ENCODE data around the gene BEST4. TPM values are rescaled to one million over a fixed set of nuclear protein-coding genes. Genes with fewer than 3 reads are reported as not detected.
"Not testable (repeated sequence)": the region's sequence is repeated elsewhere in the genome, so short reads cannot be mapped to it uniquely, and the experiment has no call there.

The BEST4 gene
- polyA plus RNA-seq, 1 of the 3 experiments (the other 2 are of a cell fraction): 0.12 TPM

- peak overlapping the region; percentile 76 for H3K4me2 ChIP-seq
- 71% methylated on average over 8 of the region's 8 CpGs for WGBS (ENCODE audit: low lambda C conversion rate)
- H2AFZ ChIP-seq (ENCODE audit: low read depth): no peak overlapping the region
- ChIA-PET POLR2A (no interaction called here), CTCF (interaction anchor here (0.9 to 1.1 kb wide), 2 partner anchors 10 to 11 kb away, joined by 3 to 4 read pairs; partner anchors contain the start of gene PLK3)
- no peaks in the 10 kb centered on the region for H3K9me3 ChIP-seq
- H3K4me1 ChIP-seq (ENCODE audit: control insufficient read depth in 1 of 2, insufficient read depth in 2 of 2, low read depth in 1 of 2, low read length in 1 of 2): peaks cover 56 to 72% of the 10 kb centered on the region in 2 experiments; a peak in 3 of 4 replicates
- H3K27me3 ChIP-seq (ENCODE audit: insufficient read depth): no peaks in the 10 kb centered on the region
- H3K27ac ChIP-seq (ENCODE audit: low read depth in 2 of 2, low read length in 1 of 2): peak overlapping the region; percentile 71 to 100
- H3K4me3 ChIP-seq (ENCODE audit: low read depth in 2 of 2, low read length in 1 of 2): peak overlapping the region in 1 of 2 experiments; percentile 10; a peak in 1 of 4 replicates
- TF ChIP-seq ZBTB33 (IDR thresholded peaks at IDR 0.05; ENCODE audit: borderline replicate concordance, low read depth) (no peak), SMC3 (IDR thresholded peaks at IDR 0.05; ENCODE audit: low read depth, low read length) (no peak), POLR2AphosphoS5 (IDR thresholded peaks at IDR 0.05; ENCODE audit: low read depth, low read length) (no peak), RAD21 (IDR thresholded peaks at IDR 0.05; ENCODE audit: low read length) (no peak), NRF1 (IDR thresholded peaks at IDR 0.05; ENCODE audit: low read depth, low read length) (no peak), FOXM1 (IDR thresholded peaks at IDR 0.05; ENCODE audit: low read depth) (no peak), NFIC (IDR thresholded peaks at IDR 0.05; ENCODE audit: borderline replicate concordance) (no peak), MEF2A (IDR thresholded peaks at IDR 0.05; ENCODE audit: borderline replicate concordance, low read depth) (no peak), CTCF (IDR thresholded peaks at IDR 0.05) (no peak), RFX5 (IDR thresholded peaks at IDR 0.05; ENCODE audit: low read length) (no peak), GATA2 (CRISPR knock-in tag; IDR thresholded peaks at IDR 0.05) (no peak)
- H3K9ac ChIP-seq: peak overlapping the region; percentile 94; the same call in 1 of the 2 replicates
- no peaks in the 10 kb centered on the region for H4K20me1 ChIP-seq (ENCODE audit: insufficient read depth)
- H3K79me2 ChIP-seq (ENCODE audit: insufficient read depth): peaks cover 40% of the 10 kb centered on the region
- DNase-seq: no peak
- peaks cover 12 to 32% of the 10 kb centered on the region in 2 experiments for H3K36me3 ChIP-seq (replicated peaks in 1 of 2; ENCODE audit: control insufficient read depth in 1 of 2, insufficient read depth in 2 of 2, low read length in 1 of 2)
- H3K9me2 ChIP-seq: no peaks in the 10 kb centered on the region
- H3F3A ChIP-seq (replicated peaks; ENCODE audit: insufficient read depth): peaks cover 65% of the 10 kb centered on the region
These were observed 23.3 kb upstream of the BEST4 start for GRCh38 chr1:44811234-44811633.

- 91% methylated on average over 4 of the region's 4 CpGs for WGBS (ENCODE audit: low lambda C conversion rate)
These were observed 22.8 kb upstream of the BEST4 start for GRCh38 chr1:44810762-44811105.

More at GRCh38 chr1:44810762-44811105, 22.8 kb upstream of the BEST4 start:
- not testable (repeated sequence) for H3K4me3 ChIP-seq (ENCODE audit: low read depth in 2 of 2, low read length in 1 of 2); H3K9me2 ChIP-seq; H4K20me1 ChIP-seq (ENCODE audit: insufficient read depth); DNase-seq; H3K9me3 ChIP-seq; H3K27me3 ChIP-seq (ENCODE audit: insufficient read depth); H2AFZ ChIP-seq (ENCODE audit: low read depth)
- H3K36me3 ChIP-seq (replicated peaks in 1 of 2; ENCODE audit: control insufficient read depth in 1 of 2, insufficient read depth in 2 of 2, low read length in 1 of 2): peaks cover 17 to 35% of the 10 kb centered on the region in 2 experiments
- POLR2A ChIA-PET: interaction anchor here (1.0 kb wide), 1 partner anchor 9 kb away, joined by 3 read pairs; no protein-coding TSS in a partner anchor
- peaks cover 43% of the 10 kb centered on the region for H3K79me2 ChIP-seq (ENCODE audit: insufficient read depth)
- CTCF ChIA-PET: interaction anchor here (0.9 to 2.4 kb wide), 2 partner anchors 10 to 11 kb away, joined by 3 to 11 read pairs; partner anchors contain the start of gene PLK3
- peak overlapping the region; percentile 94 to 100 for H3K27ac ChIP-seq (ENCODE audit: low read depth in 2 of 2, low read length in 1 of 2)
- H3K4me2 ChIP-seq: peak overlapping the region; percentile 76
- H3F3A ChIP-seq (replicated peaks; ENCODE audit: insufficient read depth): peaks cover 67% of the 10 kb centered on the region
- peaks cover 56 to 77% of the 10 kb centered on the region in 2 experiments; a peak in 3 of 4 replicates for H3K4me1 ChIP-seq (ENCODE audit: control insufficient read depth in 1 of 2, insufficient read depth in 2 of 2, low read depth in 1 of 2, low read length in 1 of 2)
- H3K9ac ChIP-seq: peak overlapping the region; percentile 94; the same call in 1 of the 2 replicates

Data from SK-N-SH (cell line).